ENCODE results near the gene YPEL3. TPM values are rescaled to one million over a fixed set of nuclear protein-coding genes. Genes with fewer than 3 reads are reported as not detected.

Gene YPEL3
- total RNA-seq, 4 donors from 2014 or later = 138 to 197 (median 195) TPM

GRCh38 chr16:30063278-30063892, 32.6 kb downstream of the YPEL3 start:
- H3K27me3 ChIP-seq = no peaks in the 10 kb centered on the region
- no peak for DNase-seq (ENCODE audit: low spot score in 2 of 2)
- WGBS = 53% methylated on average over 8 of the region's 12 CpGs
- no peaks in the 10 kb centered on the region for H3K9me3 ChIP-seq
- H3K27ac ChIP-seq = peak overlapping the region; percentile 98
- H3K4me1 ChIP-seq = peaks cover 45% of the 10 kb centered on the region
- peak overlapping the region; percentile 96 for H3K4me3 ChIP-seq
- peaks cover 11% of the 10 kb centered on the region for H3K36me3 ChIP-seq
- TF ChIP-seq POLR2AphosphoS5 (IDR thresholded peaks at IDR 0.05) (no peak), CTCF (IDR thresholded peaks at IDR 0.05) (no peak), EP300 (IDR thresholded peaks at IDR 0.05) (no peak), POLR2A (IDR thresholded peaks at IDR 0.05) (no peak)

GRCh38 chr16:30060836-30061554, 35.0 kb downstream of the YPEL3 start:
- Histone ChIP-seq H3K9me3 (no peaks in the 10 kb centered on the region), H3K4me1 (peaks cover 24% of the 10 kb centered on the region), H3K27ac (peak overlapping the region; percentile 20), H3K36me3 (no peaks in the 10 kb centered on the region), H3K4me3 (no peak overlapping the region), H3K27me3 (no peaks in the 10 kb centered on the region)
- no peak for TF ChIP-seq POLR2AphosphoS5 (IDR thresholded peaks at IDR 0.05)
- TF ChIP-seq EP300 (IDR thresholded peaks at IDR 0.05) = no peak
- TF ChIP-seq CTCF (IDR thresholded peaks at IDR 0.05) = no peak
- TF ChIP-seq POLR2A (IDR thresholded peaks at IDR 0.05) = no peak
- no peak for DNase-seq (ENCODE audit: low spot score in 2 of 2)
- 51% methylated on average over 2 of the region's 2 CpGs for WGBS

- H3K36me3 ChIP-seq = no peaks in the 10 kb centered on the region
- H3K27ac ChIP-seq = peak overlapping the region; percentile 20
- no peak for TF ChIP-seq CTCF (IDR thresholded peaks at IDR 0.05)
- TF ChIP-seq EP300 (IDR thresholded peaks at IDR 0.05) = no peak
- no peak for TF ChIP-seq POLR2A (IDR thresholded peaks at IDR 0.05)
- TF ChIP-seq POLR2AphosphoS5 (IDR thresholded peaks at IDR 0.05) = no peak
- H3K4me1 ChIP-seq = peaks cover 30% of the 10 kb centered on the region
- no peak for DNase-seq (ENCODE audit: low spot score in 2 of 2)
- WGBS = 71% methylated on average over 4 of the region's 4 CpGs
- no peaks in the 10 kb centered on the region for H3K27me3 ChIP-seq
- H3K9me3 ChIP-seq = no peaks in the 10 kb centered on the region
- H3K4me3 ChIP-seq = no peak overlapping the region
Observed at GRCh38 chr16:30060346-30060745, 35.7 kb downstream of the YPEL3 start.

GRCh38 chr16:30054959-30055553, 41.0 kb downstream of the YPEL3 start:
- WGBS = 38% methylated on average over 10 of the region's 10 CpGs
- Histone ChIP-seq H3K4me3 (no peak overlapping the region), H3K27ac (no peak overlapping the region), H3K4me1 (peaks cover 35% of the 10 kb centered on the region), H3K36me3 (no peaks in the 10 kb centered on the region), H3K27me3 (no peaks in the 10 kb centered on the region), H3K9me3 (no peaks in the 10 kb centered on the region)
- DNase-seq (ENCODE audit: low spot score in 2 of 2) = no peak
- TF ChIP-seq CTCF (IDR thresholded peaks at IDR 0.05) (peak in 1 of 2 donors; percentile 48), EP300 (IDR thresholded peaks at IDR 0.05) (no peak)

GRCh38 chr16:30054451-30054850, 41.6 kb downstream of the YPEL3 start:
- Histone ChIP-seq H3K27me3 (no peaks in the 10 kb centered on the region), H3K4me3 (no peak overlapping the region), H3K4me1 (peaks cover 36% of the 10 kb centered on the region), H3K36me3 (no peaks in the 10 kb centered on the region), H3K9me3 (no peaks in the 10 kb centered on the region), H3K27ac (no peak overlapping the region)
- no peak for DNase-seq (ENCODE audit: low spot score in 2 of 2)
- 71% methylated on average over 8 of the region's 8 CpGs for WGBS
- TF ChIP-seq POLR2AphosphoS5 (IDR thresholded peaks at IDR 0.05) (no peak), EP300 (IDR thresholded peaks at IDR 0.05) (no peak), CTCF (IDR thresholded peaks at IDR 0.05) (no peak), POLR2A (IDR thresholded peaks at IDR 0.05) (no peak)

All from suprapubic skin (tissue), 4 donors.